NB4 (cell line): ENCODE measurements around the gene PAFAH1B1.

Source experiments
- POLR2A ChIP-seq: IDR thresholded peaks from 2 replicates; pipeline ENCODE4 v1.6.1; 2011; ENCODE audit warnings: mild to moderate bottlenecking; ENCODE audit not compliant: insufficient read length; ENCODE audit errors: extremely low read depth
- TF ChIP-seq, protein P1 (sequence below): IDR thresholded peaks from one replicate; pipeline ENCODE4 v1.5.1; 2012; ENCODE audit warnings: low read depth, low read length

- TF ChIP-seq, protein P1, sequence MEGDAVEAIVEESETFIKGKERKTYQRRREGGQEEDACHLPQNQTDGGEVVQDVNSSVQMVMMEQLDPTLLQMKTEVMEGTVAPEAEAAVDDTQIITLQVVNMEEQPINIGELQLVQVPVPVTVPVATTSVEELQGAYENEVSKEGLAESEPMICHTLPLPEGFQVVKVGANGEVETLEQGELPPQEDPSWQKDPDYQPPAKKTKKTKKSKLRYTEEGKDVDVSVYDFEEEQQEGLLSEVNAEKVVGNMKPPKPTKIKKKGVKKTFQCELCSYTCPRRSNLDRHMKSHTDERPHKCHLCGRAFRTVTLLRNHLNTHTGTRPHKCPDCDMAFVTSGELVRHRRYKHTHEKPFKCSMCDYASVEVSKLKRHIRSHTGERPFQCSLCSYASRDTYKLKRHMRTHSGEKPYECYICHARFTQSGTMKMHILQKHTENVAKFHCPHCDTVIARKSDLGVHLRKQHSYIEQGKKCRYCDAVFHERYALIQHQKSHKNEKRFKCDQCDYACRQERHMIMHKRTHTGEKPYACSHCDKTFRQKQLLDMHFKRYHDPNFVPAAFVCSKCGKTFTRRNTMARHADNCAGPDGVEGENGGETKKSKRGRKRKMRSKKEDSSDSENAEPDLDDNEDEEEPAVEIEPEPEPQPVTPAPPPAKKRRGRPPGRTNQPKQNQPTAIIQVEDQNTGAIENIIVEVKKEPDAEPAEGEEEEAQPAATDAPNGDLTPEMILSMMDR, result no peak
- no peak for TF ChIP-seq POLR2A
These were observed 30.4 kb upstream of the PAFAH1B1 start for GRCh38 chr17:2563061-2563460.
